ENCODE results near the gene CKM.

The CKM gene

GRCh38 chr19:45349126-45349415 lies 26.4 kb upstream of the CKM start:
- 97 to 100% methylated on average over 3 of the region's 3 CpGs for WGBS, 2 experiments (ENCODE audit: insufficient coverage in 2 of 2)
- no peaks in the 10 kb centered on the region for H3K9me3 ChIP-seq (ENCODE audit: control insufficient read depth, low read length)
- H3K27ac ChIP-seq (ENCODE audit: low read depth, low read length, severe bottlenecking), result no peak overlapping the region
- H3K4me1 ChIP-seq (ENCODE audit: control insufficient read depth, insufficient read depth, low read length, poor library complexity, severe bottlenecking), result no peaks in the 10 kb centered on the region
- peaks cover 34% of the 10 kb centered on the region for H3K36me3 ChIP-seq (ENCODE audit: control insufficient read depth, insufficient read depth, low read length)
- no peak overlapping the region for H3K4me3 ChIP-seq (ENCODE audit: extremely low read depth, insufficient read depth, low read length, poor library complexity, severe bottlenecking)

GRCh38 chr19:45348367-45349125 lies 25.9 kb upstream of the CKM start:
- WGBS, 2 experiments (ENCODE audit: insufficient coverage in 2 of 2), result 86 to 93% methylated on average over 22 of the region's 23 CpGs
- no peak overlapping the region for H3K4me3 ChIP-seq (ENCODE audit: extremely low read depth, insufficient read depth, low read length, poor library complexity, severe bottlenecking)

GRCh38 chr19:45347570-45348366 lies 25.1 kb upstream of the CKM start:
- no peak overlapping the region for H3K27ac ChIP-seq (ENCODE audit: low read depth, low read length, severe bottlenecking)
- H3K9me3 ChIP-seq (ENCODE audit: control insufficient read depth, low read length), result no peaks in the 10 kb centered on the region
- H3K4me1 ChIP-seq (ENCODE audit: control insufficient read depth, insufficient read depth, low read length, poor library complexity, severe bottlenecking), result no peaks in the 10 kb centered on the region
- H3K36me3 ChIP-seq (ENCODE audit: control insufficient read depth, insufficient read depth, low read length), result peaks cover 22% of the 10 kb centered on the region
- no peak overlapping the region for H3K4me3 ChIP-seq (ENCODE audit: extremely low read depth, insufficient read depth, low read length, poor library complexity, severe bottlenecking)
- 89 to 93% methylated on average over 19 to 25 of the region's 25 CpGs for WGBS, 2 experiments (ENCODE audit: insufficient coverage in 2 of 2)

More at GRCh38 chr19:45348367-45349125, 25.9 kb upstream of the CKM start:
- no peaks in the 10 kb centered on the region for H3K9me3 ChIP-seq (ENCODE audit: control insufficient read depth, low read length)
- H3K4me1 ChIP-seq (ENCODE audit: control insufficient read depth, insufficient read depth, low read length, poor library complexity, severe bottlenecking), result no peaks in the 10 kb centered on the region
- H3K27ac ChIP-seq (ENCODE audit: low read depth, low read length, severe bottlenecking), result no peak overlapping the region
- H3K36me3 ChIP-seq (ENCODE audit: control insufficient read depth, insufficient read depth, low read length), result peaks cover 30% of the 10 kb centered on the region

- H3K27ac ChIP-seq (ENCODE audit: low read depth, low read length, severe bottlenecking), result no peak overlapping the region
- H3K36me3 ChIP-seq (ENCODE audit: control insufficient read depth, insufficient read depth, low read length), result peaks cover 9% of the 10 kb centered on the region
- H3K9me3 ChIP-seq (ENCODE audit: control insufficient read depth, low read length), result no peaks in the 10 kb centered on the region
- H3K4me3 ChIP-seq (ENCODE audit: extremely low read depth, insufficient read depth, low read length, poor library complexity, severe bottlenecking), result no peak overlapping the region
- 59 to 68% methylated on average over 20 to 27 of the region's 27 CpGs for WGBS, 2 experiments (ENCODE audit: insufficient coverage in 2 of 2)
- no peaks in the 10 kb centered on the region for H3K4me1 ChIP-seq (ENCODE audit: control insufficient read depth, insufficient read depth, low read length, poor library complexity, severe bottlenecking)
Observed at GRCh38 chr19:45346449-45346848, 23.8 kb upstream of the CKM start.

GRCh38 chr19:45345506-45345860 lies 22.8 kb upstream of the CKM start:
- Histone ChIP-seq H3K27ac (ENCODE audit: low read depth, low read length, severe bottlenecking) (no peak overlapping the region), H3K4me1 (ENCODE audit: control insufficient read depth, insufficient read depth, low read length, poor library complexity, severe bottlenecking) (no peaks in the 10 kb centered on the region), H3K36me3 (ENCODE audit: control insufficient read depth, insufficient read depth, low read length) (no peaks in the 10 kb centered on the region), H3K4me3 (ENCODE audit: extremely low read depth, insufficient read depth, low read length, poor library complexity, severe bottlenecking) (no peak overlapping the region), H3K9me3 (ENCODE audit: control insufficient read depth, low read length) (no peaks in the 10 kb centered on the region)
- WGBS, 2 experiments (ENCODE audit: insufficient coverage in 2 of 2), result 93 to 96% methylated on average over 13 to 14 of the region's 15 CpGs

GRCh38 chr19:45344621-45345505 lies 22.2 kb upstream of the CKM start:
- no peaks in the 10 kb centered on the region for H3K36me3 ChIP-seq (ENCODE audit: control insufficient read depth, insufficient read depth, low read length)
- no peaks in the 10 kb centered on the region for H3K4me1 ChIP-seq (ENCODE audit: control insufficient read depth, insufficient read depth, low read length, poor library complexity, severe bottlenecking)
- no peak overlapping the region for H3K27ac ChIP-seq (ENCODE audit: low read depth, low read length, severe bottlenecking)
- no peaks in the 10 kb centered on the region for H3K9me3 ChIP-seq (ENCODE audit: control insufficient read depth, low read length)
- no peak overlapping the region for H3K4me3 ChIP-seq (ENCODE audit: extremely low read depth, insufficient read depth, low read length, poor library complexity, severe bottlenecking)
- 75 to 81% methylated on average over 13 of the region's 15 CpGs for WGBS, 2 experiments (ENCODE audit: insufficient coverage in 2 of 2)

- 83 to 88% methylated on average over 11 of the region's 13 CpGs for WGBS, 2 experiments (ENCODE audit: insufficient coverage in 2 of 2)
- Histone ChIP-seq H3K4me3 (ENCODE audit: extremely low read depth, insufficient read depth, low read length, poor library complexity, severe bottlenecking) (no peak overlapping the region), H3K36me3 (ENCODE audit: control insufficient read depth, insufficient read depth, low read length) (no peaks in the 10 kb centered on the region), H3K27ac (ENCODE audit: low read depth, low read length, severe bottlenecking) (no peak overlapping the region), H3K9me3 (ENCODE audit: control insufficient read depth, low read length) (no peaks in the 10 kb centered on the region), H3K4me1 (ENCODE audit: control insufficient read depth, insufficient read depth, low read length, poor library complexity, severe bottlenecking) (no peaks in the 10 kb centered on the region)
Observed at GRCh38 chr19:45342911-45343310, 20.2 kb upstream of the CKM start.

GRCh38 chr19:45340899-45341453 lies 18.3 kb upstream of the CKM start:
- WGBS, 2 experiments (ENCODE audit: insufficient coverage in 2 of 2), result 21 to 28% methylated on average over 13 to 25 of the region's 25 CpGs
- no peaks in the 10 kb centered on the region for H3K4me1 ChIP-seq (ENCODE audit: control insufficient read depth, insufficient read depth, low read length, poor library complexity, severe bottlenecking)
- H3K27ac ChIP-seq (ENCODE audit: low read depth, low read length, severe bottlenecking), result no peak overlapping the region
- no peaks in the 10 kb centered on the region for H3K9me3 ChIP-seq (ENCODE audit: control insufficient read depth, low read length)
- no peaks in the 10 kb centered on the region for H3K36me3 ChIP-seq (ENCODE audit: control insufficient read depth, insufficient read depth, low read length)
- peak overlapping the region; percentile 36 for H3K4me3 ChIP-seq (ENCODE audit: extremely low read depth, insufficient read depth, low read length, poor library complexity, severe bottlenecking)

- Histone ChIP-seq H3K4me1 (ENCODE audit: control insufficient read depth, insufficient read depth, low read length, poor library complexity, severe bottlenecking) (no peaks in the 10 kb centered on the region), H3K27ac (ENCODE audit: low read depth, low read length, severe bottlenecking) (no peak within 1 kb of the TSS), H3K9me3 (ENCODE audit: control insufficient read depth, low read length) (no peaks in the 10 kb centered on the region), H3K4me3 (ENCODE audit: extremely low read depth, insufficient read depth, low read length, poor library complexity, severe bottlenecking) (peak within 1 kb of the TSS; percentile 36), H3K36me3 (ENCODE audit: control insufficient read depth, insufficient read depth, low read length) (no peaks in the 10 kb centered on the region)
- 9 to 15% methylated on average over 29 to 36 of the region's 50 CpGs for WGBS, 2 experiments (ENCODE audit: insufficient coverage in 2 of 2)
Observed at GRCh38 chr19:45340232-45340898, 17.7 kb upstream of the CKM start, which contains the start of gene KLC3. TSS of gene KLC3 (plus strand) at chr19:45340750. CDS start at chr19:45345542, 4,792 bp downstream.

GRCh38 chr19:45339629-45340028 lies 17.0 kb upstream of the CKM start:
- Histone ChIP-seq H3K9me3 (ENCODE audit: control insufficient read depth, low read length) (no peaks in the 10 kb centered on the region), H3K4me1 (ENCODE audit: control insufficient read depth, insufficient read depth, low read length, poor library complexity, severe bottlenecking) (no peaks in the 10 kb centered on the region), H3K27ac (ENCODE audit: low read depth, low read length, severe bottlenecking) (no peak overlapping the region), H3K4me3 (ENCODE audit: extremely low read depth, insufficient read depth, low read length, poor library complexity, severe bottlenecking) (no peak overlapping the region), H3K36me3 (ENCODE audit: control insufficient read depth, insufficient read depth, low read length) (no peaks in the 10 kb centered on the region)
- 92 to 100% methylated on average over 2 to 3 of the region's 6 CpGs for WGBS, 2 experiments (ENCODE audit: insufficient coverage in 2 of 2)

All from mesodermal cell (in vitro differentiated cells).